Colonic mucosa (tissue), 4 donors: Measurements from ENCODE around the gene CCDC192. TPM values are rescaled to one million over a fixed set of nuclear protein-coding genes. Genes with fewer than 3 reads are reported as not detected.
"Not testable (repeated sequence)": the region's sequence is repeated elsewhere in the genome, so short reads cannot be mapped to it uniquely, and the experiment has no call there.

Experiments
- DNase-seq: peaks from one replicate; pipeline ENCODE4 v3.0.0-alpha.2; 2020
- H3K27ac ChIP-seq: fragments of 200-600 bp; one replicate; pipeline ENCODE4 v1.8.0; 2021
- H3K27me3 ChIP-seq: fragments of 200-600 bp; one replicate; pipeline ENCODE4 v1.8.0; 2021
- H3K36me3 ChIP-seq: fragments of 200-600 bp; one replicate; pipeline ENCODE4 v1.8.0; 2021
- H3K4me1 ChIP-seq: fragments of 200-600 bp; one replicate; pipeline ENCODE4 v1.8.0; 2021; ENCODE audit warnings: mild to moderate bottlenecking
- H3K4me3 ChIP-seq: fragments of 200-600 bp; one replicate; pipeline ENCODE4 v1.8.0; 2021
- H3K9ac ChIP-seq, 2 donors: one replicate each; pipeline ENCODE4 v1.7.0; 2013; ENCODE audit warnings: control low read depth in 2 of 2, low read depth in 2 of 2, low read length in 2 of 2
- H3K9me3 ChIP-seq: fragments of 200-600 bp; one replicate; pipeline ENCODE4 v1.8.0; 2021
- CTCF ChIP-seq: fragments of 200-600 bp; IDR thresholded peaks from one replicate; pipeline ENCODE4 v1.8.0; 2022; ENCODE audit warnings: antibody characterized with exemption, mild to moderate bottlenecking
- intact Hi-C: fragments of 100-400 bp; cut with DNase I; formaldehyde crosslinking; loops from one replicate; pipeline ENCODE4 v1.14.1; 2022
- total RNA-seq, 2 donors: library from RNA; stranded (reverse); fragmentation: NEBNext Ultra II Directional in 1 of 2; extraction: Animal tissue kit (Norgen Biotek cat#: 25700) in 1 of 2; gene quantifications; one replicate each; pipeline ENCODE4 v1.2.1, GENCODE V29; 2021
- donor health status: healthy.
- donor health status: DM: no; HTN: no; CAD: no.
- donor health status: DM: no; HTN: no; CAD: no.

Gene CCDC192
- total RNA-seq, 2 donors from 2014 or later: not detected

DNA sequence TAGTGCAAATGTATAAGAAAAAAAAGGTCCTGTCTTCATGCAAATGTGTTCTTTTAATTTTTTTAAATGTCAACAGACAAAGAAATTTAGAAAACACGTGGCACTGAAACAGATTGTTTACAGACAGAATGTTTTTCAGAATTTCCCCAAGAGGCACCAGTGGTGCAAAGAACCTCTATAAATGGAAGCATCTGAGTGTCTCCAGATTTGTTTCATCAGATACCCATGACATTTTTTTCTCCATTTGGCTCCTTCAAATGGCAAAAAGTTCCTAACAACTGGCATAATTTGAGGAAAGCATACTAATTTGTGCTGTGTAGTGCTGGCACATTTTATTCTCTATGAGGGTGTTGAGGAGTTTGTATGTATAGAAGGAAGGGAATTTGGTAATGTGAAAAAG lies 15.0 kb downstream of the CCDC192 start:
- Histone ChIP-seq H3K27me3 (no peaks in the 10 kb centered on the region), H3K36me3 (no peaks in the 10 kb centered on the region), H3K27ac (no peak overlapping the region), H3K9me3 (no peaks in the 10 kb centered on the region), H3K4me3 (no peak overlapping the region), H3K4me1 (no peaks in the 10 kb centered on the region), H3K9ac (no peak overlapping the region)
- DNase-seq: no peak
- TF ChIP-seq CTCF: no peak
- intact Hi-C loops: no loop called here

DNA sequence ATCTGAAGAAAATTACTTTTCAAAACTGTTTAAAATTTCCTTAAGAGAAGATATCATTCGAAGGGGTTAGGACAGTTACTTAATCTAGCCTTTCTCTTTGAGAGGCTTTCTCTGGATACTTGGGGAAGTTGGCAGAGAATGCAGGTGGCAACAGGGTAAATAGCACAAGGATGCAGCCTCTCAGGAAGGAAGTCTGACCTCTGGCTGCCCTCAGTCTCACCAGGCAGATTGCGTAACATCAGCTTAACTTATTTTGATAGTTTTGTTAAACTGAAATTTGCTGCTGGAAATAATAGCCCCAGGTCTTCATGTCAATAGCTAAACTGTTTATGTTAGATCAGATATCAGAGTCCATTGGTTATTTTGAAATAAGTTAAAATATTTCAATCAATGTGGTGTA lies 20.4 kb downstream of the CCDC192 start:
- DNase-seq: no peak
- H3K4me3 ChIP-seq: no peak overlapping the region
- no peak overlapping the region for H3K9ac ChIP-seq
- no peak overlapping the region for H3K27ac ChIP-seq
- no peaks in the 10 kb centered on the region for H3K36me3 ChIP-seq
- no peaks in the 10 kb centered on the region for H3K9me3 ChIP-seq
- H3K4me1 ChIP-seq: no peaks in the 10 kb centered on the region
- TF ChIP-seq CTCF: no peak
- intact Hi-C loops: no loop called here
- H3K27me3 ChIP-seq: no peaks in the 10 kb centered on the region

DNA sequence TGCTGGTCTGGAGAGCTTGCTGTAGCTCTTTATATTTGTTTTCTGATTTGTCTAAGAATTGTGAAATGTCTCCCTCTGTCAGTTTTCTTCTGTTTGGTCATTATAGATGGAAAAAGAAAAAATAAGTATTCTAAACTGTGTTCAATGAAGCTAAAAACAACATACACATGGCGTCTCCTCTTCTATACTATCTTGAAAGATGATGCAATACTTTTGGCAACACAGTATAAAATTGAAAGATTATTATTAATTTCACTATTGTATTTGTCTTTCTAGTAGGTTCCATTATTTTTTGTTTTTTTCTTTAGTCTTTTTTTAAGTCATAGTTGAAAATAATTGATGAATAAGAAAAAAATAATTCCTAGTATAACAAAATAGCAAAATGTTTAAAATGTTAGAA lies 22.5 kb downstream of the CCDC192 start:
- H3K9me3 ChIP-seq: no peaks in the 10 kb centered on the region
- H3K9ac ChIP-seq: no peak overlapping the region
- TF ChIP-seq CTCF: no peak
- no peak overlapping the region for H3K4me3 ChIP-seq
- H3K36me3 ChIP-seq: no peaks in the 10 kb centered on the region
- DNase-seq: no peak
- no peaks in the 10 kb centered on the region for H3K27me3 ChIP-seq
- H3K27ac ChIP-seq: no peak overlapping the region
- no peaks in the 10 kb centered on the region for H3K4me1 ChIP-seq
- intact Hi-C loops: no loop called here

GRCh38 chr5:127732963-127733362 lies 29.8 kb downstream of the CCDC192 start:
- no peak for DNase-seq
- Histone ChIP-seq H3K4me3 (no peak overlapping the region), H3K9ac (no peak overlapping the region), H3K27ac (no peak overlapping the region), H3K27me3 (no peaks in the 10 kb centered on the region), H3K36me3 (no peaks in the 10 kb centered on the region), H3K9me3 (no peaks in the 10 kb centered on the region), H3K4me1 (no peaks in the 10 kb centered on the region)
- TF ChIP-seq CTCF: no peak
- intact Hi-C loops: no loop called here

DNA sequence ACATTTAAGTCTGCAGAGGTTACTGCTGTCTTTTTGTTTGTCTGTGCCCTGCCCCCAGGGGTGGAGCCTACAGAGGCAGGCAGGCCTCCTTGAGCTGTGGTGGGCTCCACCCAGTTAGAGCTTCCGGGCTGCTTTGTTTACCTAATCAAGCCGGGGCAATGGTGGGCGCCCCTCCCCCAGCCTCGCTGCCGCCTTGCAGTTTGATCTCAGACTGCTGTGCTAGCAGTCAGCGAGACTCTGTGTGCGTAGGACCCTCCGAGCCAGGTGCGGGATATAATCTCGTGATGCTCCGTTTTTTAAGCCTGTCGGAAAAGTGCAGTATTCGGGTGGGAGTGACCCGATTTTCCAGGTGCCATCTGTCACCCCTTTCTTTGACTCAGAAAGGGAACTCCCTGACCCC lies 36.2 kb downstream of the CCDC192 start:
- H3K27me3 ChIP-seq, DNase-seq, H3K9ac ChIP-seq, intact Hi-C loops, H3K27ac ChIP-seq, H3K4me1 ChIP-seq, H3K9me3 ChIP-seq, H3K4me3 ChIP-seq, H3K36me3 ChIP-seq: not testable (repeated sequence)

DNA sequence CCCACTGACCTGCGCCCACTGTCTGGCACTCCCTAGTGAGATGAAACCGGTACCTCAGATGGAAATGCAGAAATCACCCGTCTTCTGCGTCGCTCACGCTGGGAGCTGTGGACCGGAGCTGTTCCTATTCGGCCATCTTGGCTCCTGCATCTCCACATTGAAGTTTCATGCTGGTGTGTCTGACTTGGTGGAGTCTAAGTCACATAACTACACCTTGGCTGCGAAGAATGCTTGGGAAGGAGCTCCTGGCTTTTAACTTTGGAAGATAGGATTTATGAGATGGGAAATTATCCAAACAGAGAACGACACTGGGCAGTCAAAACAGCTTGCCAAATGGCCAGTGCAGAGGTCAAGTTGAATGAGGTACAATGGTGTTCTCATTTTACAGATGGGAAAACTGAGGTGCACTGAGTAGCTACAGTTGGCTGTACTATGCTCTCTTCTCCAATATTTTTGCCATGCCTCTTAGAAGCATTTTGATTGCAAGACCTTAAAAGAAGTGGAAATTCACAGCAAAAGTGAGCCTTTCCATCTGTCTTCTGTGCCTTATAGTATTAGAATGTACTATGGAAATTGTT lies 36.7 kb downstream of the CCDC192 start:
- no peak overlapping the region for H3K4me3 ChIP-seq
- no peak for DNase-seq
- intact Hi-C loops: loop anchor here (5.0 to 10.0 kb wide), 2 partner anchors 175 to 462 kb away; no protein-coding TSS in a partner anchor
- no peaks in the 10 kb centered on the region for H3K36me3 ChIP-seq
- H3K27me3 ChIP-seq: no peaks in the 10 kb centered on the region
- H3K27ac ChIP-seq: no peak overlapping the region
- no peaks in the 10 kb centered on the region for H3K4me1 ChIP-seq
- TF ChIP-seq CTCF: no peak
- H3K9ac ChIP-seq: no peak overlapping the region
- no peaks in the 10 kb centered on the region for H3K9me3 ChIP-seq
